GM10847 (cell line): ENCODE results near the gene APOB.

ENCODE experiments used
- POLR2A ChIP-seq: IDR thresholded peaks from 2 replicates; pipeline ENCODE4 v1.6.1; 2011; ENCODE audit not compliant: insufficient read length; ENCODE audit errors: extremely low read depth

Gene APOB

GRCh38 chr2:21032338-21033236 is 11.3 kb downstream of the APOB start:
- no peak for TF ChIP-seq POLR2A

GRCh38 chr2:21030983-21031968 is 12.6 kb downstream of the APOB start:
- no peak for TF ChIP-seq POLR2A

- no peak for TF ChIP-seq POLR2A
These were observed 14.4 kb downstream of the APOB start for GRCh38 chr2:21029519-21029918.

- no peak for TF ChIP-seq POLR2A
These were observed 15.6 kb downstream of the APOB start for GRCh38 chr2:21028021-21028947.

- no peak for TF ChIP-seq POLR2A
These were observed 17.2 kb downstream of the APOB start for GRCh38 chr2:21026479-21027282.

GRCh38 chr2:21025690-21026478 is 18.0 kb downstream of the APOB start:
- no peak for TF ChIP-seq POLR2A

- no peak for TF ChIP-seq POLR2A
These were observed 19.0 kb downstream of the APOB start for GRCh38 chr2:21024722-21025389.

GRCh38 chr2:21024198-21024597 is 19.7 kb downstream of the APOB start:
- TF ChIP-seq POLR2A = no peak

- TF ChIP-seq POLR2A = no peak
These were observed 20.3 kb downstream of the APOB start for GRCh38 chr2:21023419-21024181.

GRCh38 chr2:21022792-21023367 is 21.0 kb downstream of the APOB start:
- TF ChIP-seq POLR2A = no peak

GRCh38 chr2:21021430-21021829 is 22.4 kb downstream of the APOB start:
- TF ChIP-seq POLR2A = no peak

- no peak for TF ChIP-seq POLR2A
These were observed 23.1 kb downstream of the APOB start for GRCh38 chr2:21020668-21021288.
